GM12878 (cell line): ENCODE results near the gene MMP13. TPM values are rescaled to one million over a fixed set of nuclear protein-coding genes. Genes with fewer than 3 reads are reported as not detected.

ENCODE experiments used
- BRCA1 ChIP-seq: IDR thresholded peaks from 2 replicates; pipeline ENCODE4 v1.6.1; 2011; ENCODE audit warnings: low read depth, low read length, improper control_type of control experiment
- CEBPB ChIP-seq, 2 experiments: fragments of 150-350 bp in 1 of 2; IDR thresholded peaks; 2 replicates each; pipeline ENCODE4 v1.6.1; 2012 to 2014; ENCODE audit warnings: low read depth in 2 of 2, low read length in 2 of 2, borderline replicate concordance in 1 of 2, inconsistent platforms in 1 of 2
- ETV6 ChIP-seq, 2 experiments: fragments of 450-650 bp in 1 of 2; IDR thresholded peaks in 1 of 2; conservative IDR thresholded peaks in 1 of 2; 2 replicates each; pipeline ENCODE4 v1.6.1; 2014; ENCODE audit warnings: antibody characterized with exemption in 1 of 2, borderline replicate concordance in 1 of 2, low read depth in 1 of 2, mild to moderate bottlenecking in 1 of 2, moderate library complexity in 1 of 2
- GATAD2B ChIP-seq: fragments of 450-650 bp; conservative IDR thresholded peaks from 2 replicates; pipeline ENCODE4 v1.6.1; 2017; ENCODE audit warnings: low read depth, mild to moderate bottlenecking, moderate library complexity
- IRF3 ChIP-seq: fragments of 450-650 bp; IDR thresholded peaks from 2 replicates; pipeline ENCODE4 v1.6.1; 2014; ENCODE audit warnings: mild to moderate bottlenecking
- JUNB ChIP-seq: IDR thresholded peaks from 2 replicates; pipeline ENCODE4 v1.6.1; 2016; ENCODE audit warnings: antibody characterized with exemption, mild to moderate bottlenecking
- LARP7 ChIP-seq: fragments of 450-650 bp; IDR thresholded peaks from 2 replicates; pipeline ENCODE4 v1.6.1; 2017; ENCODE audit warnings: mild to moderate bottlenecking
- MEF2B ChIP-seq: fragments of 450-650 bp; IDR thresholded peaks from 2 replicates; pipeline ENCODE4 v1.6.1; 2018; ENCODE audit warnings: mild to moderate bottlenecking, moderate library complexity; ENCODE audit not compliant: partially characterized antibody, poor library complexity, severe bottlenecking
- NFYA ChIP-seq: IDR thresholded peaks from 2 replicates; pipeline ENCODE4 v1.6.1; 2011; ENCODE audit warnings: low read depth, mild to moderate bottlenecking, low read length, improper control_type of control experiment, borderline replicate concordance
- NFYB ChIP-seq: IDR thresholded peaks from 2 replicates; pipeline ENCODE4 v1.6.1; 2011; ENCODE audit warnings: low read depth, mild to moderate bottlenecking, low read length, improper control_type of control experiment, moderate library complexity; ENCODE audit not compliant: insufficient read depth
- POLR2A ChIP-seq: IDR thresholded peaks from 2 replicates; pipeline ENCODE4 v1.6.1; 2011; ENCODE audit warnings: low read depth, mild to moderate bottlenecking, low read length
- POLR2AphosphoS5 ChIP-seq: IDR thresholded peaks from 2 replicates; pipeline ENCODE4 v1.6.1; 2011; ENCODE audit warnings: mild to moderate bottlenecking, low read length, inconsistent platforms
- RUNX3 ChIP-seq: IDR thresholded peaks from 2 replicates; pipeline ENCODE4 v1.6.1; 2012; ENCODE audit warnings: low read length, inconsistent platforms
- SMC3 ChIP-seq: IDR thresholded peaks from 2 replicates; pipeline ENCODE4 v1.6.1; 2011; ENCODE audit warnings: low read length, improper control_type of control experiment, borderline replicate concordance
- ZBTB4 ChIP-seq: fragments of 450-650 bp; formaldehyde crosslinking; IDR thresholded peaks from 2 replicates; pipeline ENCODE4 v1.4.0; 2022; ENCODE audit warnings: mild to moderate bottlenecking, moderate library complexity
- ZNF217 ChIP-seq: fragments of 450-650 bp; IDR thresholded peaks from 2 replicates; pipeline ENCODE4 v1.6.1; 2017; ENCODE audit warnings: antibody characterized with exemption, mild to moderate bottlenecking
- ZNF687 ChIP-seq: fragments of 450-650 bp; IDR thresholded peaks from 2 replicates; pipeline ENCODE4 v1.6.1; 2017; ENCODE audit warnings: mild to moderate bottlenecking, moderate library complexity
- polyA plus RNA-seq, 11 experiments: library from polyadenylated mRNA; depleted of rRNA in 4 of 11; unstranded in 6 of 11; stranded (reverse) in 5 of 11; fragments of >200 nt; fragmentation: Nextera tagmentation in 4 of 11; fragmentation: Illumina TruSeq in 1 of 11; extraction: Ambion mirVana in 4 of 11; extraction: Trizol in 1 of 11; gene quantifications; 1 replicate in 1 of 11; 2 replicates in 10 of 11; pipeline versions ENCODE4 v1.2.1 to v1.2.3, GENCODE V29; 2011 to 2016; ENCODE audit warnings: inconsistent platforms in 2 of 11, missing spikeins in 2 of 11, low read depth in 1 of 11
- total RNA-seq, 4 experiments: library from RNA; depleted of rRNA in 3 of 4; stranded (reverse); fragments of >200 nt in 3 of 4; fragmentation: Illumina TruSeq in 1 of 4; extraction: Trizol in 1 of 4; gene quantifications; 2 replicates each; pipeline versions ENCODE4 v1.2.1 to v1.2.3, GENCODE V29; 2013 to 2021

MMP13 gene
- total and polyA plus RNA-seq, 10 of the 15 experiments (the other 5 are each of a cell fraction or from before 2014, with no cell fraction given): 0.05 TPM; not detected in 9

- TF ChIP-seq SMC3 (peak; percentile 84; the same call in 1 of the 2 replicates), NFYA (no peak), CEBPB (IDR thresholded peaks at IDR 0.05; ENCODE audit: borderline replicate concordance in 1 of 2, low read depth in 2 of 2, low read length in 2 of 2) (no peak), MEF2B (no peak), POLR2A (no peak), ZNF687 (no peak), GATAD2B (no peak), IRF3 (no peak), ZBTB4 (CRISPR knock-in tag) (no peak), POLR2AphosphoS5 (no peak), BRCA1 (no peak), ZNF217 (no peak), RUNX3 (no peak), NFYB (no peak), LARP7 (no peak), ETV6 (conservative IDR thresholded peaks at IDR 0.05 in 1 of 2, IDR thresholded peaks at IDR 0.05 in 1 of 2; ENCODE audit: borderline replicate concordance in 1 of 2, low read depth in 1 of 2) (no peak), JUNB (no peak)
These were observed 14.6 kb downstream of the MMP13 start (continued) for GRCh38 chr11:102940714-102941588.
